ENCODE measurements around the gene CNDP2.
"Not testable (repeated sequence)": the region's sequence is repeated elsewhere in the genome, so short reads cannot be mapped to it uniquely, and the experiment has no call there.

The CNDP2 gene

DNA sequence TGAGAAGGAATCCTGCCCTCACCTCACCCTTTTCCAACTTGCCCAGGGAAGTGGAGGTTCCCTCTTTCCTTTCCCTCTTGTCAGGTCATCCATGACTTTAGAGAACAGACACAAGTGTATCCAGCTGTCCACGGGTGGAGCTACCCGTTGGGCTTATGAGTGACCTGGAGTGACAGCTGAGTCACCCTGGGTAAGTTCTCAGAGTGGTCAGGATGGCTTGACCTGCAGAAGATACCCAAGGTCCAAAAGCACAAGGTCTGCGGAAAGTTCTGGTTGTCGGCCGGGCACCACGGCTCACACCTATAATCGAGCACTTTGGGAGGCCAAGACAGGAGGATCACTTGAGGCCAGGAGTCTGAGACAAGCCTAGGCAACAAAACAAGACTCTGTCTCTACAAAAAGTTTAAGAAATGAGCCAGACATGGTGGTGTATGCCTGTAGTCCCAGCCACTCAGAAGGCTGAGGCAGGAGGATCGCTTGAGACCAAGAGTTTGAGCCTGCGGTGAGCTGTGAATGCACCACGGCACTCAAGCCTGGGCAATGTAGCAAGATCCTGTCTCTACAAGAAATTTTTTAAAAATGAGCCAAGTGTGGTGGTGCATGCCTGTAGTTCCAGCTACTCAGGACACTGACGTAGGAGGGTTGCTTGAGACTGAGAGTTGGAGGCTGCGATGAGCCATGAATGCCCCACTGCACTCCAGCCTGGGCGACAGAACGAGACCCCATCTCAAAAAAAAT lies 24.1 kb downstream of the CNDP2 start:
- Histone ChIP-seq H3K9me3 (ENCODE audit: low read depth, low read length) (no peaks in the 10 kb centered on the region), H3K4me3 (no peak overlapping the region), H3K9ac (ENCODE audit: insufficient read length) (no peak overlapping the region), H3K27ac (no peak overlapping the region), H3K36me3 (ENCODE audit: insufficient read depth, low read length) (peaks cover 6% of the 10 kb centered on the region; the same call in 1 of the 2 replicates)
- DNase-seq (ENCODE audit: low read depth, low spot score): no peak
- TF ChIP-seq EZH2 (IDR thresholded peaks at IDR 0.05) (no peak), FOXP2 (optimal IDR thresholded peaks at IDR 0.05; ENCODE audit: control extremely low read depth, extremely low read length, insufficient read depth) (no peak), POLR2AphosphoS5 (IDR thresholded peaks at IDR 0.05; ENCODE audit: borderline replicate concordance, low read depth, low read length) (no peak)

DNA sequence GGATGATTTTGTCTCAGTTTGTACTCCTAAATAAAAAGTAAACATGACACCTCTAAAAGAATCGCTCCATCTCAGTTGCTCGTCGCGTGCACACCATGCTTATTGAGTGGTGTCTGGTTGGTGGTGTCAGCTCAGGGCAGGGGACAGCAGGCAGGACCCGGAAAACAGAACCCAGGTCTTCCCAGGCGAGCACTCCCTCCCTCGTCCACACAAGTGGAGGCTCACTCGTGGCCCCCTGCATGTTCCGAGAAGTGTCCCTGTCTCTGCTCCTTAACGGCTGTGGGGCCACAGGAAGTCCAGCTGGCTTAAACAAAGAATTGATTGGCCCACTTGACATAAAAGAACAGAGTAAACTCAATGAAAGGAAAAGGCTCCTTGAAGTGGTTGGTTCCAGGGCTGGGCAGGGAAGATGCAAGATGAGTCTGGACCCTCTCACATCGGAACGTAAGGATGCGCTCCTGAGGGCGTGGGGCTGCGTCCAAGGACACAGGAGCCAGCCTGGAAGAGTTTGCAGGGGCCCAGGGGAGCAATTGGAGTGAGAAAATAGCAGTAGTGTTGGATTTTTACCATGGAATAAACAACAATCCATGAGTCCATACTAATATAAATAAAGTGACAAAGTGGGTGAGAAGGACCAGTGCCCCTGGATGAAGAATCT lies 25.0 kb downstream of the CNDP2 start:
- no peak overlapping the region for H3K9ac ChIP-seq (ENCODE audit: insufficient read length)
- no peak for DNase-seq (ENCODE audit: low read depth, low spot score)
- peaks cover 6% of the 10 kb centered on the region; the same call in 1 of the 2 replicates for H3K36me3 ChIP-seq (ENCODE audit: insufficient read depth, low read length)
- TF ChIP-seq FOXP2 (optimal IDR thresholded peaks at IDR 0.05; ENCODE audit: control extremely low read depth, extremely low read length, insufficient read depth) (no peak), POLR2AphosphoS5 (IDR thresholded peaks at IDR 0.05; ENCODE audit: borderline replicate concordance, low read depth, low read length) (no peak), EZH2 (IDR thresholded peaks at IDR 0.05) (no peak)
- H3K4me3 ChIP-seq: no peak overlapping the region
- H3K27ac ChIP-seq: no peak overlapping the region
- H3K9me3 ChIP-seq (ENCODE audit: low read depth, low read length): no peaks in the 10 kb centered on the region

DNA sequence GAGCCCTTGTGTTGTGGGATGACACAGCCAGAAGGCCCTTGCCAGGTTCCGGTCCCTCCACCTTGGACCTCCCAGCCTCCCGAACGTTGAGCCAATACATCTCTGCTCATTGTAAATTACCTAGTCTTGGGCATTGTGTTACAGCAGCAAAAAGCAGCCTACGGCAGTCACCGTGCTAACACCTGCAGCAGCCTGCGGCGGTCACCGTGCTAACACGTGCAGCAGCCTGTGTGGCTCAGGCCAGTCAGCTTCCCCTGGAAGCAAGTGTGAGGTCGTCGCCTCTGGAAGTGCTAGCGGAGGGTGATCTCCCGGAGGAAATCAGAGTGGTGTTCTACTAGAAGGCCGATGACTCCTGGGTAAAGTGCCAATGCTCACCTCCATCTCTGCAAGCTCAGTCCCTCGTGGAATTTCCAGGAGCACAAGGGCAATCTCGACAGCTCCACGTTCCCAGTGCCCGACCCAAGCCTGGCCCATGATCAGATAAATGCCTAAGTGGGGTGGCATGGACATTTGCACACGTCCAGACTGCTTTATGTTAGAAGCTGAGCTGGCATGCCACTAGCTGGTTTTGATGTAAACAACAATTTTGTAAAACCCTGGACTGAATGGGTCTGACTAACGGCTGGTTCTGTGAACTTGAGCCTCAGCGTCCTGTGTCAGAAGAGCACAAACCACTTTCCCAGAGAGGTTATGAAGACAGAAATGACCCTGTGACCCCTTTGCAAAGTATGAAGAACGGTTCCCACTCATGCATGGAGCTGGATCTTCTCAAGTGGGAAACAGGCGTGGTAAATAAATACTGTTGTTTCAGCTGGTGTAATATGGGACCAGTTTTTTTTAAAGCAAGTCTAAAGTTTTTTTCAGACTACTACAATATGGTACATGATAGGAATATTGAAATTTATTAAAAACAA lies 26.7 kb downstream of the CNDP2 start:
- no peak for DNase-seq (ENCODE audit: low read depth, low spot score)
- H3K9ac ChIP-seq (ENCODE audit: insufficient read length): no peak overlapping the region
- H3K36me3 ChIP-seq (ENCODE audit: insufficient read depth, low read length): peaks cover 6% of the 10 kb centered on the region; the same call in 1 of the 2 replicates
- H3K27ac ChIP-seq: no peak overlapping the region
- TF ChIP-seq POLR2AphosphoS5 (IDR thresholded peaks at IDR 0.05; ENCODE audit: borderline replicate concordance, low read depth, low read length) (no peak), EZH2 (IDR thresholded peaks at IDR 0.05) (no peak), FOXP2 (optimal IDR thresholded peaks at IDR 0.05; ENCODE audit: control extremely low read depth, extremely low read length, insufficient read depth) (no peak)
- no peaks in the 10 kb centered on the region for H3K9me3 ChIP-seq (ENCODE audit: low read depth, low read length)
- no peak overlapping the region for H3K4me3 ChIP-seq

DNA sequence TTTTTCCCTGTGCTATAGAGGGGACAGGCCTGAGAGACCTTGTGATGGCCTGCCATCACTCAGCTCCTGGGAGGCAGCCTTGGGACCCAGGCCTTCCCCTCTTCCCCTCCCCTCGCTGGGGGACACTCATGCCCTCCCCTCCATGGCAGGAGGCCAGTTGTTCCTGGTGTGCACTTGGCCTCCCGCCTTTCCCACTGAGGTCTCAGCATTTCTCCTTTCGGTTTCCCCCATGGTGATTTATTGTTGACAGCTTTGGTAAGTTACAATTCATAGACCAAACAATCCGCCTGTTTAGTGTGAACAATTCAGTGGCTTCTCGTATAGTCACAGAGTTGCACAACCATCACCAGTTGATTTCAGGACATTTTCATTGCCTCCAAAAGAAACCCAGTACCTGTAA lies 27.9 kb downstream of the CNDP2 start:
- H3K27ac ChIP-seq: no peak overlapping the region
- TF ChIP-seq FOXP2 (optimal IDR thresholded peaks at IDR 0.05; ENCODE audit: control extremely low read depth, extremely low read length, insufficient read depth): no peak
- TF ChIP-seq EZH2 (IDR thresholded peaks at IDR 0.05): no peak
- TF ChIP-seq POLR2AphosphoS5 (IDR thresholded peaks at IDR 0.05; ENCODE audit: borderline replicate concordance, low read depth, low read length): no peak
- no peaks in the 10 kb centered on the region for H3K9me3 ChIP-seq (ENCODE audit: low read depth, low read length)
- no peak overlapping the region for H3K9ac ChIP-seq (ENCODE audit: insufficient read length)
- no peaks in the 10 kb centered on the region; the same call in 1 of the 2 replicates for H3K36me3 ChIP-seq (ENCODE audit: insufficient read depth, low read length)
- no peak for DNase-seq (ENCODE audit: low read depth, low spot score)
- no peak overlapping the region for H3K4me3 ChIP-seq

DNA sequence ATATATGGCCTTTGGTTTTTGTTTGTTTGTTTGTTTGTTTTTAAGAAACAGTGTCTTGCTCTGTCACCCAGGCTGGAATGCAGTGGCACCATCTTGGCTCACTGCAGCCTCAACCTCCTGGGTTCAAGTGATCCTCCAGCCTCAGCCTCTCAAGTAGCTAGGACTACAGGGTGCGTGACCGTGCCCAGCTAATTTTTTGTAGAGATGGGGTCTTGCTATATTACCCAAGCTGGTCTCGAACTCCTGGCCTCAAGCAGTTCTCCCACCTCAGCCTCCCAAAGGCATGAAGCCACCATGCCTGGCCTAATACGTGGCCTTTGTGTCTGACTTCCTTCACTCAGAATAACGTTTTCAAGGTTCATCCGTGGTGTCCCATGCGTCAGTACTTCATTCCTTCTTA lies 28.8 kb downstream of the CNDP2 start:
- not testable (repeated sequence) for H3K9me3 ChIP-seq (ENCODE audit: low read depth, low read length); H3K9ac ChIP-seq (ENCODE audit: insufficient read length); H3K36me3 ChIP-seq (ENCODE audit: insufficient read depth, low read length); H3K4me3 ChIP-seq; DNase-seq (ENCODE audit: low read depth, low spot score); H3K27ac ChIP-seq

DNA sequence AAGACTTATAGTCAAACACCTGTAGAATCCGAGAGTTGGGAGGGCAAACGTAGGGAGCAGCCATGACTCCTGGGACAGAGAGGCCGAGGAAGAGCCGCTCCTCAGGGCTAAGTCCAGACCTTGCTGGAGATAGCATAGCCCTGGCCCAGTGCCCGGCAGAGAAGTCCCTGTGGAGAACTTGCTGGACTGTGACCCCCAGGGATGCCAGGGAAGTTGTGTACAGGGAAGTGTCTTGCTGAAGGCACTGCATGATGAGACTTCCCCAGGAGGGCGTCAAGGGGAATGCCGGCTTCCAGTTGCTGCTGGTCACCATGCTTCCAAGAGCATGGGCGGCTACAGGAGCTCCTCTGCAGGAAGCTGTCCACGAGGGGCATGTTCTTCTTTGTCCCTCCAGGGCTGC lies 29.6 kb downstream of the CNDP2 start:
- no peak for DNase-seq (ENCODE audit: low read depth, low spot score)
- TF ChIP-seq POLR2AphosphoS5 (IDR thresholded peaks at IDR 0.05; ENCODE audit: borderline replicate concordance, low read depth, low read length) (no peak), FOXP2 (optimal IDR thresholded peaks at IDR 0.05; ENCODE audit: control extremely low read depth, extremely low read length, insufficient read depth) (no peak), EZH2 (IDR thresholded peaks at IDR 0.05) (no peak)
- Histone ChIP-seq H3K9ac (ENCODE audit: insufficient read length) (no peak overlapping the region), H3K9me3 (ENCODE audit: low read depth, low read length) (no peaks in the 10 kb centered on the region), H3K27ac (no peak overlapping the region), H3K36me3 (ENCODE audit: insufficient read depth, low read length) (no peaks in the 10 kb centered on the region), H3K4me3 (no peak overlapping the region)

DNA sequence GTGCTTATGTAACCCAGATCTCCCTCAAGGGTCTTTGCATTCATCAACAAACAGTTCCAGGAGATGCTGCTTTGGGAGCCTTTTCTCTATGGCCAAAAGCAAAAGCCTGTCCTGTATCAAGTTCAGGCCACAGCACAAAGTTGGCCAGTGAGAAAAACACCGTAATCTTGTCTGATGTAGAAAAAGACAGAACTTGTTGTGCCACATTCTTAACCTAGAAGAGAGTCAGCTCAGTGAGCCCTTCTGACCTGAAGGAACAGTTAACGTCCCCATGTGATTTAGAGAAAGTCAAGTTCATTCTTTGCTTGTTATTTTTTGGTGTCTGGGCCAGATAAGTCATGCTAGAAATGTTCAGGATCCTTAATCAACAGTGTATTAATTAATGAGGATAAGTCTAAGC lies 30.3 kb downstream of the CNDP2 start:
- DNase-seq (ENCODE audit: low read depth, low spot score): no peak
- Histone ChIP-seq H3K36me3 (ENCODE audit: insufficient read depth, low read length) (no peaks in the 10 kb centered on the region), H3K9me3 (ENCODE audit: low read depth, low read length) (no peaks in the 10 kb centered on the region), H3K9ac (ENCODE audit: insufficient read length) (no peak overlapping the region), H3K27ac (no peak overlapping the region), H3K4me3 (no peak overlapping the region)
- TF ChIP-seq FOXP2 (optimal IDR thresholded peaks at IDR 0.05; ENCODE audit: control extremely low read depth, extremely low read length, insufficient read depth): no peak
- no peak for TF ChIP-seq EZH2 (IDR thresholded peaks at IDR 0.05)
- no peak for TF ChIP-seq POLR2AphosphoS5 (IDR thresholded peaks at IDR 0.05; ENCODE audit: borderline replicate concordance, low read depth, low read length)

DNA sequence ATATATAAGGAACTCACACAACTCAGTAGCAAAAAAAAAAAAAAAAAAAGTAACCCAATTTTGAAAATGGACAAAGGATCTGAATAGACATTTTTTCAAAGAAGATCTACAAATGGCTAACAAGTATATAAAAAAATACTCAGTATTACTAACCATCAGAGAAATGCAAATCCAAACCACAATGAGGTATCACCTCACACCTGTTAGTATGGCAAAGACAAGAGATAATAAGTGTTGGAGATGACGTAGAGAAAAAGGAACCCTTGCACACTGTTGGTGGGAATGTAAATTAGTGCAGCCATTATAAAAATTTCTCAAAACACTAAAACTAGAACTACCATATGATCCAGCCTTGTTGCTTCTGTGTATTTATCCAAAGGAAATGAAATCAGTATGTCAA lies 32.3 kb downstream of the CNDP2 start:
- Histone ChIP-seq H3K4me3 (no peak overlapping the region), H3K9me3 (ENCODE audit: low read depth, low read length) (no peaks in the 10 kb centered on the region), H3K27ac (no peak overlapping the region), H3K36me3 (ENCODE audit: insufficient read depth, low read length) (no peaks in the 10 kb centered on the region), H3K9ac (ENCODE audit: insufficient read length) (no peak overlapping the region)
- no peak for TF ChIP-seq POLR2AphosphoS5 (IDR thresholded peaks at IDR 0.05; ENCODE audit: borderline replicate concordance, low read depth, low read length)
- TF ChIP-seq EZH2 (IDR thresholded peaks at IDR 0.05): no peak
- TF ChIP-seq FOXP2 (optimal IDR thresholded peaks at IDR 0.05; ENCODE audit: control extremely low read depth, extremely low read length, insufficient read depth): no peak
- DNase-seq (ENCODE audit: low read depth, low spot score): no peak

Measured in SK-N-MC (cell line).